H9 (cell line): Measurements from ENCODE around the gene DNAI2. TPM values are rescaled to one million over a fixed set of nuclear protein-coding genes. Genes with fewer than 3 reads are reported as not detected.

Source experiments
- DNase-seq: peaks from one replicate; pipeline ENCODE4 v3.0.0-alpha.2; 2017
- H2AFZ ChIP-seq: one replicate; pipeline ENCODE4 v1.6.1; 2013; ENCODE audit warnings: mild to moderate bottlenecking, low read length, control low read depth, moderate library complexity
- H2AK5ac ChIP-seq: 2 replicates; pipeline ENCODE4 v1.6.1; 2013; ENCODE audit warnings: low read length, control low read depth, mixed read lengths; ENCODE audit not compliant: insufficient read length
- H2BK120ac ChIP-seq: one replicate; pipeline ENCODE4 v1.6.1; 2013; ENCODE audit warnings: low read depth, mild to moderate bottlenecking, low read length, control low read depth, inconsistent platforms; ENCODE audit not compliant: poor library complexity, severe bottlenecking
- H2BK12ac ChIP-seq: 2 replicates; pipeline ENCODE4 v1.6.1; 2013; ENCODE audit warnings: low read length, control low read depth, mixed read lengths, low read depth; ENCODE audit not compliant: insufficient read length
- H2BK15ac ChIP-seq: 2 replicates; pipeline ENCODE4 v1.6.1; 2013; ENCODE audit warnings: low read depth, low read length, control low read depth
- H2BK20ac ChIP-seq: one replicate; pipeline ENCODE4 v1.6.1; 2013; ENCODE audit warnings: low read depth, mild to moderate bottlenecking, low read length, control low read depth, inconsistent platforms; ENCODE audit not compliant: poor library complexity, severe bottlenecking
- H2BK5ac ChIP-seq: 2 replicates; pipeline ENCODE4 v1.6.1; 2013; ENCODE audit warnings: low read length, control low read depth, mixed read lengths; ENCODE audit not compliant: insufficient read length
- H3K14ac ChIP-seq: 2 replicates; pipeline ENCODE4 v1.6.1; 2013; ENCODE audit warnings: low read length, control low read depth; ENCODE audit not compliant: insufficient read depth
- H3K18ac ChIP-seq: 2 replicates; pipeline ENCODE4 v1.6.1; 2013; ENCODE audit warnings: low read depth, mild to moderate bottlenecking, mixed read lengths, low read length, control low read depth; ENCODE audit not compliant: insufficient read length
- H3K23ac ChIP-seq: 2 replicates; pipeline ENCODE4 v1.6.1; 2013; ENCODE audit warnings: low read length, control low read depth, mixed read lengths, low read depth; ENCODE audit not compliant: insufficient read length
- H3K23me2 ChIP-seq: 2 replicates; pipeline ENCODE4 v1.6.1; 2013; ENCODE audit warnings: low read depth, mild to moderate bottlenecking, mixed read lengths, low read length, control low read depth; ENCODE audit not compliant: insufficient read length, poor library complexity, severe bottlenecking
- H3K27ac ChIP-seq: 2 replicates; pipeline ENCODE4 v1.5.1; 2013; ENCODE audit warnings: low read length, control low read depth, mixed read lengths, low read depth; ENCODE audit not compliant: insufficient read length
- H3K27me3 ChIP-seq: 2 replicates; pipeline ENCODE4 v1.6.1; 2013; ENCODE audit warnings: low read length, control low read depth, inconsistent platforms; ENCODE audit not compliant: insufficient read depth
- H3K4ac ChIP-seq: 2 replicates; pipeline ENCODE4 v1.6.1; 2013; ENCODE audit warnings: low read depth, mild to moderate bottlenecking, control low read depth, inconsistent platforms, low read length, moderate library complexity
- H3K4me1 ChIP-seq: 2 replicates; pipeline ENCODE4 v1.6.1; 2013; ENCODE audit warnings: low read length, control low read depth, inconsistent platforms; ENCODE audit not compliant: insufficient read depth
- H3K4me2 ChIP-seq: 2 replicates; pipeline ENCODE4 v1.6.1; 2013; ENCODE audit warnings: low read length, control low read depth, mixed read lengths; ENCODE audit not compliant: insufficient read length, insufficient read depth
- H3K56ac ChIP-seq: 2 replicates; pipeline ENCODE4 v1.6.1; 2013; ENCODE audit warnings: low read depth, mild to moderate bottlenecking, mixed read lengths, low read length, control low read depth; ENCODE audit not compliant: insufficient read length
- H3K79me1 ChIP-seq: 2 replicates; pipeline ENCODE4 v1.6.1; 2013; ENCODE audit warnings: low read depth, mild to moderate bottlenecking, moderate library complexity, low read length, control low read depth, inconsistent platforms; ENCODE audit not compliant: insufficient read depth, poor library complexity, severe bottlenecking
- H3K79me2 ChIP-seq: 2 replicates; pipeline ENCODE4 v1.6.1; 2013; ENCODE audit warnings: low read length, control low read depth, inconsistent platforms; ENCODE audit not compliant: insufficient read depth
- H3K9ac ChIP-seq: 2 replicates; pipeline ENCODE4 v1.6.1; 2013; ENCODE audit warnings: low read length, control low read depth, mixed read lengths; ENCODE audit not compliant: insufficient read length; ENCODE audit errors: extremely low read depth
- H3K9me3 ChIP-seq: one replicate; pipeline ENCODE4 v1.6.1; 2013; ENCODE audit warnings: low read depth, low read length, inconsistent platforms; ENCODE audit not compliant: control insufficient read depth
- H3T11ph ChIP-seq: one replicate; pipeline ENCODE4 v1.6.1; 2013; ENCODE audit warnings: mild to moderate bottlenecking, low read length, control low read depth, inconsistent platforms
- H4K20me1 ChIP-seq: one replicate; pipeline ENCODE4 v1.6.1; 2013; ENCODE audit not compliant: control insufficient read depth, insufficient read length, insufficient read depth
- H4K5ac ChIP-seq: 2 replicates; pipeline ENCODE4 v1.6.1; 2013; ENCODE audit warnings: low read depth, mild to moderate bottlenecking, mixed read lengths, low read length, control low read depth; ENCODE audit not compliant: insufficient read length
- H4K8ac ChIP-seq: replicated peaks from 2 replicates; pipeline ENCODE4 v1.6.1; 2013; ENCODE audit warnings: low read length, control low read depth, mixed read lengths, low read depth; ENCODE audit not compliant: insufficient read length
- H4K91ac ChIP-seq: 2 replicates; pipeline ENCODE4 v1.6.1; 2013; ENCODE audit warnings: low read depth, mild to moderate bottlenecking, moderate library complexity, mixed read lengths, low read length, control low read depth; ENCODE audit not compliant: insufficient read length
- H3K27ac Mint-ChIP-seq, 3 experiments: 2 replicates in 2 of 3; 3 replicates in 1 of 3; pipeline ENCODE4 v1.8.0; 2020 to 2021; ENCODE audit warnings: mixed read lengths in 3 of 3, mild to moderate bottlenecking in 1 of 3, moderate library complexity in 1 of 3
- H3K27me3 Mint-ChIP-seq: 2 replicates; pipeline ENCODE4 v1.8.0; 2021; ENCODE audit warnings: low read depth, mild to moderate bottlenecking, moderate library complexity, mixed read lengths
- H3K36me3 Mint-ChIP-seq, 3 experiments: 2 replicates in 2 of 3; 3 replicates in 1 of 3; pipeline ENCODE4 v1.8.0; 2020 to 2021; ENCODE audit warnings: low read depth in 3 of 3, mixed read lengths in 3 of 3; ENCODE audit not compliant: insufficient read depth in 1 of 3
- H3K4me1 Mint-ChIP-seq, 2 experiments: 2 replicates each; pipeline ENCODE4 v1.8.0; 2020; ENCODE audit warnings: mixed read lengths in 2 of 2
- H3K4me3 Mint-ChIP-seq, 2 experiments: 2 replicates in 1 of 2; 3 replicates in 1 of 2; pipeline ENCODE4 v1.8.0; 2020 to 2021; ENCODE audit warnings: mild to moderate bottlenecking in 2 of 2, mixed read lengths in 2 of 2, moderate library complexity in 1 of 2
- H3K9me3 Mint-ChIP-seq, 2 experiments: 2 replicates in 1 of 2; 3 replicates in 1 of 2; pipeline ENCODE4 v1.8.0; 2020; ENCODE audit warnings: mild to moderate bottlenecking in 2 of 2, mixed read lengths in 2 of 2, moderate library complexity in 1 of 2
- CTCF ChIP-seq: fragments of 200-600 bp; sonication (generic); conservative IDR thresholded peaks from 3 replicates; pipeline ENCODE4 v1.8.0; 2021; ENCODE audit warnings: antibody characterized with exemption, mild to moderate bottlenecking
- WGBS: extraction: QIAGEN DNeasy Blood & Tissue Kit; methylation state at CpG from one replicate; pipeline ENCODE4 v1.1.7; 2013; ENCODE audit warnings: missing lambda C conversion rate, low lambda C conversion rate, mixed read lengths; ENCODE audit not compliant: insufficient read length; ENCODE audit errors: extremely low coverage; 5-methylcytosine and 5-hydroxymethylcytosine counted together
- total RNA-seq: library from RNA; stranded (reverse); gene quantifications from 2 replicates; pipeline ENCODE4 v1.2.1, GENCODE V29; 2021

Gene DNAI2
- total RNA-seq, 1 experiment from 2014 or later, result not detected

- Histone ChIP-seq H4K20me1 (no peaks in the 10 kb centered on the region), H2AK5ac (no peak overlapping the region), H3K23me2 (peaks cover 4% of the 10 kb centered on the region), H2BK12ac (no peak overlapping the region), H2BK5ac (no peak overlapping the region), H3K23ac (no peak overlapping the region), H3K79me1 (no peaks in the 10 kb centered on the region), H3K27me3 (no peaks in the 10 kb centered on the region), H2BK120ac (no peak overlapping the region), H3K14ac (no peak overlapping the region), H4K8ac (no peak overlapping the region), H3K79me2 (no peaks in the 10 kb centered on the region), H4K5ac (no peak overlapping the region), H3K9ac (no peak overlapping the region), H2BK20ac (no peak overlapping the region), H3K4ac (no peak overlapping the region), H3K27ac (no peak overlapping the region), H3K56ac (no peak overlapping the region), H3T11ph (no peak overlapping the region), H2BK15ac (no peak overlapping the region), H3K4me1 (peaks cover 2% of the 10 kb centered on the region), H4K91ac (no peak overlapping the region), H3K4me2 (no peak overlapping the region), H3K9me3 (no peaks in the 10 kb centered on the region), H3K18ac (no peak overlapping the region), H2AFZ (no peak overlapping the region)
- peaks cover 26% of the 10 kb centered on the region for H3K27me3 Mint-ChIP-seq
- H3K4me3 Mint-ChIP-seq, result no peak overlapping the region
- no peak for DNase-seq
- H3K4me1 Mint-ChIP-seq, result peaks cover 36 to 51% of the 10 kb centered on the region in 2 experiments
- H3K27ac Mint-ChIP-seq, result no peak overlapping the region
- peaks cover 9 to 18% of the 10 kb centered on the region in 2 experiments for H3K9me3 Mint-ChIP-seq
- no CpG with 5 or more reads among the region's 10 CpGs for WGBS
- no peak for TF ChIP-seq CTCF
- H3K36me3 Mint-ChIP-seq, result peaks cover 3 to 17% (median 16%) of the 10 kb centered on the region in 3 experiments; a peak in 6 of 7 replicates
Measured at GRCh38 chr17:74244128-74244527, 29.9 kb upstream of the DNAI2 start.
